Testis (tissue), 2 donors: ENCODE measurements around the gene FCER1G.

Experiments
- CTCF ChIP-seq, 3 experiments: fragments of 450-650 bp in 2 of 3; fragments of 200-600 bp in 1 of 3; sonication (generic) in 1 of 3; IDR thresholded peaks; one replicate each; pipeline ENCODE4 v1.5.1; 2016 to 2019; ENCODE audit warnings: antibody characterized with exemption in 3 of 3, mild to moderate bottlenecking in 2 of 3, moderate library complexity in 1 of 3
- POLR2A ChIP-seq: fragments of 450-650 bp; IDR thresholded peaks from one replicate; pipeline ENCODE4 v1.6.1; 2017; ENCODE audit warnings: antibody characterized with exemption, mild to moderate bottlenecking, moderate library complexity

- TF ChIP-seq CTCF (IDR thresholded peaks at IDR 0.05), result no peak
- TF ChIP-seq POLR2A, result no peak
These were observed 37.2 kb upstream of the FCER1G start for GRCh38 chr1:161177936-161178244.
